Type B pancreatic cell (in vitro differentiated cells): Measurements from ENCODE around the gene KLHL26. TPM values are rescaled to one million over a fixed set of nuclear protein-coding genes. Genes with fewer than 3 reads are reported as not detected.

Experiments used
- DNase-seq: peaks from one replicate; pipeline ENCODE4 v3.0.0; 2021; ENCODE audit warnings: mixed read lengths; ENCODE audit not compliant: unreplicated experiment; ENCODE audit errors: extremely low spot score
- H3K27ac Mint-ChIP-seq: 2 replicates; pipeline ENCODE4 v1.8.0; 2021; ENCODE audit warnings: mild to moderate bottlenecking, mixed read lengths
- H3K27me3 Mint-ChIP-seq: 2 replicates; pipeline ENCODE4 v1.8.0; 2021; ENCODE audit warnings: mixed read lengths
- H3K36me3 Mint-ChIP-seq: 2 replicates; pipeline ENCODE4 v1.8.0; 2021; ENCODE audit warnings: mixed read lengths
- H3K4me1 Mint-ChIP-seq: one replicate; pipeline ENCODE4 v1.8.0; 2021; ENCODE audit warnings: mixed read lengths; ENCODE audit not compliant: unreplicated experiment
- H3K4me3 Mint-ChIP-seq: 2 replicates; pipeline ENCODE4 v1.8.0; 2021; ENCODE audit warnings: mild to moderate bottlenecking, mixed read lengths
- H3K9me3 Mint-ChIP-seq: 2 replicates; pipeline ENCODE4 v1.8.0; 2021; ENCODE audit warnings: mixed read lengths
- total RNA-seq: library from RNA; stranded (reverse); gene quantifications from 2 replicates; pipeline ENCODE4 v1.2.1, GENCODE V29; 2021; ENCODE audit warnings: low replicate concordance
- TF ChIP-seq, protein P1 (sequence below): fragments of 200-600 bp; sonication (generic); conservative IDR thresholded peaks from 2 replicates; pipeline ENCODE4 v1.5.0; 2021; ENCODE audit warnings: antibody characterized with exemption, mild to moderate bottlenecking

The KLHL26 gene
- total RNA-seq, 1 donor from 2014 or later = 11.1 TPM

DNA sequence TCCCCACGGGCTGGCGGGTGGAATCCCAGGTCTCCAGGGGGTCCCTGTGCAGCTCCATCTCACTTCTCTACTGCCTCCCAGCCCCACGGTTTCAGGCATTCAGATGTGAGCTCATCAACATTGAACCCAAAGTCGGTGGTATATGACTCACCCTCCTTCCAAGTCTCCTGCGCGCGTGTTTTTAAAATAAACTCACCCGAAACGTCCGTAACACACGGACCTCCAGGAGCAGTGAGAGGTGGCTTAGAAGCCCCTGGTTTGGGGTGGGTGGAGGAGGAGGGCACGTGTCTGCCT is 32.6 kb downstream of the KLHL26 start:
- Mint-ChIP-seq H3K27ac (no peak overlapping the region), H3K36me3 (peaks cover 7% of the 10 kb centered on the region), H3K27me3 (no peaks in the 10 kb centered on the region), H3K4me3 (no peak overlapping the region), H3K4me1 (peaks cover 8% of the 10 kb centered on the region), H3K9me3 (no peaks in the 10 kb centered on the region)
- DNase-seq = no peak
- TF ChIP-seq, protein P1, sequence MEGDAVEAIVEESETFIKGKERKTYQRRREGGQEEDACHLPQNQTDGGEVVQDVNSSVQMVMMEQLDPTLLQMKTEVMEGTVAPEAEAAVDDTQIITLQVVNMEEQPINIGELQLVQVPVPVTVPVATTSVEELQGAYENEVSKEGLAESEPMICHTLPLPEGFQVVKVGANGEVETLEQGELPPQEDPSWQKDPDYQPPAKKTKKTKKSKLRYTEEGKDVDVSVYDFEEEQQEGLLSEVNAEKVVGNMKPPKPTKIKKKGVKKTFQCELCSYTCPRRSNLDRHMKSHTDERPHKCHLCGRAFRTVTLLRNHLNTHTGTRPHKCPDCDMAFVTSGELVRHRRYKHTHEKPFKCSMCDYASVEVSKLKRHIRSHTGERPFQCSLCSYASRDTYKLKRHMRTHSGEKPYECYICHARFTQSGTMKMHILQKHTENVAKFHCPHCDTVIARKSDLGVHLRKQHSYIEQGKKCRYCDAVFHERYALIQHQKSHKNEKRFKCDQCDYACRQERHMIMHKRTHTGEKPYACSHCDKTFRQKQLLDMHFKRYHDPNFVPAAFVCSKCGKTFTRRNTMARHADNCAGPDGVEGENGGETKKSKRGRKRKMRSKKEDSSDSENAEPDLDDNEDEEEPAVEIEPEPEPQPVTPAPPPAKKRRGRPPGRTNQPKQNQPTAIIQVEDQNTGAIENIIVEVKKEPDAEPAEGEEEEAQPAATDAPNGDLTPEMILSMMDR = no peak

DNA sequence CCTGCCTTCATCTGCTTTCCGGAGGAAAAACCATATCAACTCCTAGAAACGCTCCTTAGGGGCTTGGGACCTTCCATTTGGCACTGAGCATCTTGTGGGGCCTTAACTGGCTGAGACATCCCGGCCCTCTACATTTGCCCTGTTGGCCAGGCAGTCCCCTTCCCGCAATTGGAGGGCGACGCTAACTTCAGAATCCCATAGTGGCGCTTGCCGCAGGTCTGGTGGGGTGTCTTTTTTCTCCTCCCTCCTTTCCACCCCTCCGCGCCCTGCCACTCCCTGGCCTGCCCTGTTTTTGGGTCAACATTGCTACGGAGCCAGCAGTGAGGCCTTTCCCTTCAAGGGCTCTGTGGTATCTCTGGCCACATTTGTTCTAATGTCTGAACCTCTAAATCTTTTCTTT is 33.1 kb downstream of the KLHL26 start:
- no peak overlapping the region for H3K4me3 Mint-ChIP-seq
- H3K36me3 Mint-ChIP-seq = peaks cover 7% of the 10 kb centered on the region
- peaks cover 8% of the 10 kb centered on the region for H3K4me1 Mint-ChIP-seq
- TF ChIP-seq, protein P1 = no peak
- no peak for DNase-seq
- no peaks in the 10 kb centered on the region for H3K9me3 Mint-ChIP-seq
- no peak overlapping the region for H3K27ac Mint-ChIP-seq
- no peaks in the 10 kb centered on the region for H3K27me3 Mint-ChIP-seq

DNA sequence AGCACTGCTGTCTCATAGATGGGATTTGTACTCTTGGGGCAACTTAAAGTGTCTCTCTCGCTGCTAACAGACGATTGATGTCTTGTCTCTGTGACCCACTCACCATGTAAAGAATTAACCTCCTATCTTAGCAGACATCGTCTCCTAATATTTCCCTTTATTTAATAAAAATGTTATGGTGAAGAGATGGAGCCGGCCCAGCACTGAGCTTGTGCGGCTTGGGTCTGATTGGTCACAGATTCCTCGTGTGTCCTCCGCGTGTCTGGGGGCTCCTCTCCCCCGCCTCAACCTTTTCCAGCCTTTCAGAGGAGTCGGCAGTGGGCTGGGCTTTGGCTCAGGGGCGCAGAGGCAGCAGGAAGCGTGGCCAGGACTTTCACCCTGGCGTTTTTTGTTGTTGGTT is 33.5 kb downstream of the KLHL26 start:
- no peaks in the 10 kb centered on the region for H3K27me3 Mint-ChIP-seq
- DNase-seq = no peak
- H3K27ac Mint-ChIP-seq = no peak overlapping the region
- H3K4me3 Mint-ChIP-seq = no peak overlapping the region
- H3K9me3 Mint-ChIP-seq = no peaks in the 10 kb centered on the region
- TF ChIP-seq, protein P1 = no peak
- peaks cover 8% of the 10 kb centered on the region for H3K4me1 Mint-ChIP-seq
- peaks cover 7% of the 10 kb centered on the region for H3K36me3 Mint-ChIP-seq

DNA sequence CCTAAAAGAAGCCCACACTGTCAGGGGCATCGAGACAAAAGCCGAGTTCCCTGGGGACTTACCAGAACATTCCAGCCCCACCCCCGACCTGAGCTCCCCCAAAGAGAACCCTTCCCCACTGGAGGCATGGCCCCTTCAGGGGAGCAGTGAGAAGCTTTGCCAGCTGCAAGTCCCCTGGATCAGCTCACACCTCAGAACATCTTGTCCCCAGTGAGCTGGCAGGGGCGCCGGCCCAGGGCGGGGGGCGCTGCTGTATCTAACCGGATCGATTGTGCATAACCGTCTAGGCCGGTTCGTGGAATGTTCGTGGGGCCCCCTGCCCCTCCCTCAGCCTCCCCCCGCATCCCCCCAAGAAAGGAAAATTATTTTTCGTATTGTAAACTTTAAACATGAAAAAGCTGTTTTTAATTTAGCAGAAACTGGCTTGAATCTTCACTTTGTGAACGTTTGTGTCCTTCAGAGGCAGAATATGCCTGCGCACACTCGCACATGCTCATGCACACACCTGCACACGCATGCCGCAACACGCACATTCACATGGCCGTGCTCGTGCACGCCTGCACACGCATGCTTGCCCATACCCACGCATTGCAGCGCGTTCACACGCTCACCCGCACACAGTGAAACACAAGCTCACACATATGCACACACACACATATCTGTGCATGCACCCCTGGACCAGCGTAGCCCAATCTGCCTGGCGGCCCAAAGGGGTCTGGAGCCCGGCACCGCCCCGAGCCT is 34.6 kb downstream of the KLHL26 start:
- Mint-ChIP-seq H3K27me3 (no peaks in the 10 kb centered on the region), H3K4me3 (no peak overlapping the region), H3K9me3 (no peaks in the 10 kb centered on the region), H3K4me1 (peaks cover 8% of the 10 kb centered on the region), H3K36me3 (peaks cover 7% of the 10 kb centered on the region), H3K27ac (no peak overlapping the region)
- TF ChIP-seq, protein P1 = no peak
- DNase-seq = no peak

DNA sequence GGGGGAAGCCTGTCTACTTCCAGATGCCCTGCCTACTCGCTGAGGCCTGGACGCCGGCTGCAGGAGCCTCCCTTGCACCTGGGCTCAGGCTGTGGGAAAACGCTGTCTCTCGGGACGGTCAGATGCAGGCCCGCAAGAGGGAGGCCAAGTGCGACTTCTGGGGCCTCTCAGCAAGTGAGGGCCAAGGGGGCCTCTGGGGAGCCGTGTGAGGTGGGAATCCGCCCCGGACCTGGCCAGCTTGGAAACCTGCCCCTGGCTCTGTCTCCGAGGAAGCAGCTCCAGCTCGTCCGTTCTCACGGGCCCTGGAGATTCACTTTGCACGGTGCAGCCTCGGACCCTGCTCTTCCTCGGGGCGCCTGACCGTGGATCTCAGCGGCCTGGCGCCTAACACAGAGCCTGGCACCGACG is 35.2 kb downstream of the KLHL26 start:
- Mint-ChIP-seq H3K27me3 (no peaks in the 10 kb centered on the region), H3K27ac (no peak overlapping the region), H3K36me3 (peaks cover 7% of the 10 kb centered on the region), H3K4me1 (peaks cover 9% of the 10 kb centered on the region), H3K4me3 (no peak overlapping the region), H3K9me3 (no peaks in the 10 kb centered on the region)
- no peak for DNase-seq
- TF ChIP-seq, protein P1 = no peak
